GM19438 (cell line): ENCODE results near the gene SPRYD7.
"Not testable (repeated sequence)": the region's sequence is repeated elsewhere in the genome, so short reads cannot be mapped to it uniquely, and the experiment has no call there.

Experiments
- ATAC-seq: cut with Tn5 transposase; IDR thresholded peaks from one replicate; pipeline ENCODE4 v1.9.1; 2021; ENCODE audit warnings: low read depth; ENCODE audit not compliant: unreplicated experiment

Gene SPRYD7

GRCh38 chr13:49933511-49933910 lies 2.6 kb downstream of the SPRYD7 start:
- ATAC-seq = no peak

- no peak for ATAC-seq
Observed at GRCh38 chr13:49932868-49933267, 3.3 kb downstream of the SPRYD7 start.

- no peak for ATAC-seq
Observed at GRCh38 chr13:49932066-49932465, 4.1 kb downstream of the SPRYD7 start.

GRCh38 chr13:49927755-49928154 lies 8.4 kb downstream of the SPRYD7 start:
- ATAC-seq = no peak

GRCh38 chr13:49925881-49926418 lies 10.2 kb downstream of the SPRYD7 start:
- no peak for ATAC-seq

- no peak for ATAC-seq
Observed at GRCh38 chr13:49922301-49922700, 13.8 kb downstream of the SPRYD7 start.

GRCh38 chr13:49920969-49921368 lies 15.2 kb downstream of the SPRYD7 start:
- ATAC-seq = not testable (repeated sequence)

- not testable (repeated sequence) for ATAC-seq
Observed at GRCh38 chr13:49918106-49918505, 18.0 kb downstream of the SPRYD7 start.

- ATAC-seq = no peak
Observed at GRCh38 chr13:49914947-49915346, 21.2 kb downstream of the SPRYD7 start.

GRCh38 chr13:49908637-49909036 lies 27.5 kb downstream of the SPRYD7 start:
- no peak for ATAC-seq

GRCh38 chr13:49904729-49905456 lies 31.2 kb downstream of the SPRYD7 start:
- no peak for ATAC-seq

- no peak for ATAC-seq
Observed at GRCh38 chr13:49898792-49899191, 37.3 kb downstream of the SPRYD7 start.

GRCh38 chr13:49897713-49898112 lies 38.4 kb downstream of the SPRYD7 start:
- no peak for ATAC-seq

GRCh38 chr13:49895826-49896225 lies 40.3 kb downstream of the SPRYD7 start:
- no peak for ATAC-seq

GRCh38 chr13:49893591-49893990 lies 42.5 kb downstream of the SPRYD7 start:
- no peak for ATAC-seq

GRCh38 chr13:49890376-49890775 lies 45.8 kb downstream of the SPRYD7 start:
- ATAC-seq = no peak

GRCh38 chr13:49878682-49879081 lies 57.5 kb downstream of the SPRYD7 start:
- ATAC-seq = no peak

- no peak for ATAC-seq
Observed at GRCh38 chr13:49877629-49878218, 58.4 kb downstream of the SPRYD7 start.

GRCh38 chr13:49874430-49874829 lies 61.7 kb downstream of the SPRYD7 start:
- no peak for ATAC-seq

GRCh38 chr13:49869519-49869918 lies 66.6 kb downstream of the SPRYD7 start:
- no peak for ATAC-seq

GRCh38 chr13:49867834-49868233 lies 68.3 kb downstream of the SPRYD7 start:
- ATAC-seq = no peak

- no peak for ATAC-seq
Observed at GRCh38 chr13:49865218-49865617, 70.9 kb downstream of the SPRYD7 start.
